ENCODE measurements around the gene AKR1C1. TPM values are rescaled to one million over a fixed set of nuclear protein-coding genes. Genes with fewer than 3 reads are reported as not detected.

Gene AKR1C1
- total RNA-seq, 2 experiments from 2014 or later, result 0.45 to 0.56 TPM

DNA sequence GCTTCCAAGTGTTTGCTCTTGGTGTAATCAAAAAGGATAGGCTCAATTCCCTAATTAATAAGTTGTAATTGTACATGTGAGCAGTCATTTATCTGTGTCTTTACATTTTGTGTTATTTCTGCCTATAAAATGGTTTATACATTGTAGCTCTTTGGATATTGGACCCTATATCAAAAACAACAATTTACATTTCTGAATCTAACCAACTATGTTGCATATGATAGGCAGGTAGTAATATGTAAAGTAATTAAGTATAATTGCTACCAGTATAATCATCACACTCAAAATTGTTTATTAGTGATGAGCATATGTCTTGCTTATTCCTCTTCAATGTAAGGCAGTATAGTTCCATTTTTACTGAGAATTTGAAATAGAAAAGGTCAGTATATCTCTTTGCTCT lies 13.8 kb downstream of the AKR1C1 start:
- intact Hi-C loops (cut with micrococcal nuclease), result no loop called here
- POLR2A ChIA-PET, result no interaction called here
- Mint-ChIP-seq H3K4me3 (no peak overlapping the region), H3K9me3 (no peaks in the 10 kb centered on the region), H3K4me1 (ENCODE audit: low read depth) (peaks cover 3% of the 10 kb centered on the region), H3K36me3 (ENCODE audit: low read depth) (no peaks in the 10 kb centered on the region), H3K27ac (no peak overlapping the region), H3K27me3 (peaks cover 2% of the 10 kb centered on the region)
- ATAC-seq (no peak), DNase-seq (no peak)
- CTCF ChIA-PET, result no interaction called here
- no peak for TF ChIP-seq CTCF (IDR thresholded peaks at IDR 0.05)

GRCh38 chr10:4978870-4979269 lies 15.7 kb downstream of the AKR1C1 start:
- H3K36me3 Mint-ChIP-seq (ENCODE audit: low read depth), result no peaks in the 10 kb centered on the region
- H3K9me3 Mint-ChIP-seq, result no peaks in the 10 kb centered on the region
- no peak overlapping the region for H3K4me3 Mint-ChIP-seq
- no peak for DNase-seq
- H3K4me1 Mint-ChIP-seq (ENCODE audit: low read depth), result peaks cover 3% of the 10 kb centered on the region
- POLR2A ChIA-PET, result no interaction called here
- CTCF ChIA-PET, result no interaction called here
- no peak for TF ChIP-seq CTCF (IDR thresholded peaks at IDR 0.05)
- no peak for ATAC-seq
- intact Hi-C loops (cut with micrococcal nuclease), result no loop called here
- no peak overlapping the region for H3K27ac Mint-ChIP-seq
- H3K27me3 Mint-ChIP-seq, result peaks cover 2% of the 10 kb centered on the region

- DNase-seq, result no peak
- CTCF ChIA-PET, result no interaction called here
- intact Hi-C loops (cut with micrococcal nuclease), result no loop called here
- POLR2A ChIA-PET, result no interaction called here
- H3K36me3 Mint-ChIP-seq (ENCODE audit: low read depth), result no peaks in the 10 kb centered on the region
- no peak for TF ChIP-seq CTCF (IDR thresholded peaks at IDR 0.05)
- ATAC-seq, result no peak
- H3K27ac Mint-ChIP-seq, result no peak overlapping the region
- no peak overlapping the region for H3K4me3 Mint-ChIP-seq
- H3K9me3 Mint-ChIP-seq, result no peaks in the 10 kb centered on the region
- H3K27me3 Mint-ChIP-seq, result peaks cover 2% of the 10 kb centered on the region
- H3K4me1 Mint-ChIP-seq (ENCODE audit: low read depth), result peaks cover 3% of the 10 kb centered on the region
Measured at GRCh38 chr10:4980793-4981192, 17.6 kb downstream of the AKR1C1 start.

DNA sequence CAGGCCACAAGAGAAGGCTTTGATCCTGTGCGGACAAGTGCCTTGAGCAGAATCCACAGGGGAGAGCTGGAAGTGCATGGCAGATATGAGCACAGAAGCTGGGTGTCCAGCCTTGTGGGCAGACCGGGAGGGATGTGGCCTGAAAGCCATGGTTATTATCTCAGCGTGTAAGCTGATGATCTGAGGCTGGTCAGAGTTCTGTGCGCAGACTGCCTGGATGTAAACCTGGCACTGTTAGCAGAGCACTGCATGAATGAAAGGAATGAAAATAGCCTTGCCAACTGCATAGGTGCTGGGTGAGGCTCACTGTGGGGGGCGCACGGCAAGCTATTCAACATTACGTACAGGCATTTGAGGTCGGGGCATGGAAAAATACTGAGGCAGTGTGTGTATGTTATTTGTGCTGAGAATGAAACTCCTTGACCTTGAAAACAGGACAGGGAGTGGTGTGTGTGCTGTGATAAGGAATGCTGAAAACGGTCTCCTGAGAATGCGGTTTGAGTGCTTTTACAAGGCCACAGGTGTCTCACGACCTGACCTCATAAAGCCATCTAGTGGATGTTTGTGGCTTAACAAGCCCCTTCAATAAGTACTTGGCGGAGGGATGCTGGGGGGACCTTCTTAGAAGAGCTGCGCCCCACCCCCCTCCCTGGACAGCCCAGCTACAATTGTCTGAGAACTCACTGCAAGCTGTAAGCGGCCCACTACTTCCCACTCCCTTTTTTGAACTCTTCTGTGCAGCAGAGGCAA lies 18.7 kb downstream of the AKR1C1 start:
- no peaks in the 10 kb centered on the region for H3K9me3 Mint-ChIP-seq
- peaks cover 2% of the 10 kb centered on the region for H3K27me3 Mint-ChIP-seq
- no peak for ATAC-seq
- POLR2A ChIA-PET, result no interaction called here
- no peak overlapping the region for H3K27ac Mint-ChIP-seq
- CTCF ChIA-PET, result interaction anchor here (4.4 kb wide), 1 partner anchor 132 kb away, joined by 37 read pairs; no protein-coding TSS in a partner anchor
- H3K4me1 Mint-ChIP-seq (ENCODE audit: low read depth), result peaks cover 3% of the 10 kb centered on the region
- intact Hi-C loops (cut with micrococcal nuclease), result loop anchor here (1.0 kb wide), 1 partner anchor 133 kb away; no protein-coding TSS in a partner anchor
- TF ChIP-seq CTCF (IDR thresholded peaks at IDR 0.05), result peak; percentile 33
- H3K4me3 Mint-ChIP-seq, result no peak overlapping the region
- DNase-seq, result peak; percentile 9
- no peaks in the 10 kb centered on the region for H3K36me3 Mint-ChIP-seq (ENCODE audit: low read depth)

DNA sequence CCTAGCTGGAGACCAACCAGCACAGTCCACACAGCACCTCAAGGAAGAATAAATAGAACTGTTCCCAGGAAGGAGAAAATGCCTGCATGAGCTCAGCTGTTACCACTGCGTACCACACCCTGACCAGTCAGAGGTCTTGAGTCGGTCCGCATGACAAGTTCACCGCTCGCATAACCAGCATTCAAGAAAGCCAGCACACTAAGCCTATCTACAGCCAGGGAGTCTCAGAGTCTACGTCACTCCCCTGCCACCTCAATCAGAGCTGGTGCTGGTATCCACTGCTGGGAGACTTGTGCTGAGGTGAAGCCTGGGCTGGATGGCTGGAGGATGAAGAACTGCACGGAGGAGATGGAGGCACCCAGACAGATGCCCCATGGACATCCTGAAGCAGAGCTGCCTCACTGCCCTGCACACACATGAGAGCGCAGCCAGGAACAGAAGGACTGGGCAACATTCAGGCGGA lies 19.6 kb downstream of the AKR1C1 start:
- H3K36me3 Mint-ChIP-seq (ENCODE audit: low read depth), result no peaks in the 10 kb centered on the region
- peaks cover 2% of the 10 kb centered on the region for H3K27me3 Mint-ChIP-seq
- H3K27ac Mint-ChIP-seq, result no peak overlapping the region
- ChIA-PET CTCF (interaction anchor here (4.4 kb wide), 1 partner anchor 133 kb away, joined by 37 read pairs; no protein-coding TSS in a partner anchor), POLR2A (no interaction called here)
- ATAC-seq, result no peak
- TF ChIP-seq CTCF (IDR thresholded peaks at IDR 0.05), result no peak
- H3K4me1 Mint-ChIP-seq (ENCODE audit: low read depth), result peaks cover 3% of the 10 kb centered on the region
- H3K9me3 Mint-ChIP-seq, result no peaks in the 10 kb centered on the region
- intact Hi-C loops (cut with micrococcal nuclease), result loop anchor here (1.0 kb wide), 1 partner anchor 133 kb away; no protein-coding TSS in a partner anchor
- no peak for DNase-seq
- no peak overlapping the region for H3K4me3 Mint-ChIP-seq
